ENCODE data around the gene TAF10.

TAF10 gene

DNA sequence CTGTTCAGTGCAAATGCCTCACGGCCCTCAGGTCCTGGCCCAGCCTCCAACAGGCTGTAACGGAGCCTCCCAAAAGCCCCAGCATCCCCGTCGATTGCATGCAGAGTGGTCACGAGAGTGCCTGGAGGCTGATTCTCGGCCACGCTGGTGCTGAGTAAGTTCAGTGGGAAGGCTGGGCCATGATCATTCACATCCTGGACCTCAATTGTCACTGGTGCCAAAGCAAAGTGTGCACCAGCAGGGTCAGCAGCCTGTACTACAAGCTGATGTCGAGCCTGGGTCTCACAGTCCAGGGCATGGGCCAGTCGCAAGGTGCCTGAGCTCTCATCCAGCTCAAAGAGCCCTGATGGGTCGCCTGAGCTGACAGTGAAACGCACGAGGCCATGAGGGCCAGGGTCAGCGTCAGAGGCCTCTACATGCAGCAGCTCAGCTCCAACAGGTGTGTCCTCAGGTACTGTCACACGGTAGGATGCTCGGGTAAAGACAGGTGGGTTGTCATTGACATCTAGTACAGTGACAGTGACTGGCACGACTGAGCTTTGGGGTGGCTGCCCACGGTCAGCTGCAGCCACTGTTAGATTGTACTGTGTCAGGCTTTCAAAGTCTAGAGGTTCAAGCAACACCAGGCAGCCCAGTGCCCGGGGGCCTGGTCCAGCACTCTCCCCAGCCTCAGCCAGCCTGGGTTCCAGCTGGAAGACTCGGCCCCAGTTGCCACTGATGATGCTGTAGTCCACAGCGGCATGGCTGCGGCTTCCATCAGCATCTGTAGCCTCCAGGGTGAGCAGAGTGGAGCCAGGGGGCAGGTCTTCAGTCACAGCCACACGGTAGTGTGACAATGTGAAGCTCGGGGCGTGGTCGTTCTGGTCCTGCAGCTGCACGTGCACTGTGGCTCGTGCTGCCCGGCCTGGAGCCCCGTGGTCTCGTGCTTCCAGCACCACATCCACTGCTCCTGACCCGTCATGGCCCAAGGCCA lies 11.7 kb upstream of the TAF10 start:
- DNase-seq (ENCODE audit: low read depth), result no peak

DNA sequence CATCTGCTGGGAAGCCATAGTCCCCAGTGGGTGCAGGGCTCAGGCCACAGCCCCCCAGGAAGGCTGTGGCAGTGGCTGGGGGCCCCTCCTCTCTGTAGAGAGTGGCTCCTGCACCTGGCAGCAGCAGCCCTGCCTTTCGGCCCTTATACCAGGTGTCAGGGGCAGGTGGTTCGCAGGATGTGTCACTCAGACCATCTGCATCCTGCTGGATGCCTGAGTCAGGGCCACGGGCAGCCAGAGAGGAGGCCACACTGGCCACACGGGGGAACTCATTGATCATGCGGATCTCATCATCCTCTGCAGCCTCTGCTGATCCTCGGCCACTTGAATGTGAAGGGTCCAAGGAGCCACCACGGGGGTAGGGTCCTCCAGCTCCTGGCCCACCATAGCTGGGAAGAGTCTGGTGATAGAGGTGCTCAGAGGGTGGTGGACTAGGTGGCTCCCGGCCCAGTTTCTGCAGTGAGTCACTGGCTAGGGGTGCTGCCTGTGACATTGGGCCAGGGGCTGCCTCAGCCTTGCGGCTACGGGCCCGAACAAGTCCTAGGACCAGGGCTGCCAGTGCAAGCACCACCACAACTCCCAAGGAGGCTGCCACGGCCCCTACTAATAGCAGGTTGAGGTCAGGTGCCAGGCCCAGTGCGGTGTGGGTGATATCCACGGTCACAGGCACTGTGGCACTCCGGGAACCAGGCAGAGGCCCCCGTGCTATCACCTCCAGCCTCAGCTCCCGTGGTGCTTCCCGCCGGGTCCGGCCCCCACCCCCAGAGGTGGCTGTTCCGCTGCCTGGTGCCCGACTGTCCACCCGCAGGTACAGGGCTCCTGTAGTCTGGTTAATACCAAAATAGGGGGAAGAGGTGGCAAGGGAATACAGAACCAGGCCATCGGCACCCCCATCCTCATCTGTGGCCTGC lies 10.5 kb upstream of the TAF10 start:
- peak; percentile 33 for DNase-seq (ENCODE audit: low read depth)

- DNase-seq (ENCODE audit: low read depth), result no peak
Observed at GRCh38 chr11:6621711-6622211, 9.7 kb upstream of the TAF10 start.

- no peak for DNase-seq (ENCODE audit: low read depth)
Observed at GRCh38 chr11:6620636-6621035, 8.6 kb upstream of the TAF10 start.

- DNase-seq (ENCODE audit: low read depth), result peak; percentile 97
Observed at GRCh38 chr11:6619004-6619745, 7.2 kb upstream of the TAF10 start, which contains the start of gene TPP1. Gene TPP1 (minus strand): TSS chr11:6619422. CDS start chr11:6619400, 22 bp downstream.

- DNase-seq (ENCODE audit: low read depth), result peak; percentile 79
Observed at GRCh38 chr11:6618117-6619003, 6.3 kb upstream of the TAF10 start.

GRCh38 chr11:6617315-6617781 lies 5.3 kb upstream of the TAF10 start:
- peak; percentile 81 for DNase-seq (ENCODE audit: low read depth)

DNA sequence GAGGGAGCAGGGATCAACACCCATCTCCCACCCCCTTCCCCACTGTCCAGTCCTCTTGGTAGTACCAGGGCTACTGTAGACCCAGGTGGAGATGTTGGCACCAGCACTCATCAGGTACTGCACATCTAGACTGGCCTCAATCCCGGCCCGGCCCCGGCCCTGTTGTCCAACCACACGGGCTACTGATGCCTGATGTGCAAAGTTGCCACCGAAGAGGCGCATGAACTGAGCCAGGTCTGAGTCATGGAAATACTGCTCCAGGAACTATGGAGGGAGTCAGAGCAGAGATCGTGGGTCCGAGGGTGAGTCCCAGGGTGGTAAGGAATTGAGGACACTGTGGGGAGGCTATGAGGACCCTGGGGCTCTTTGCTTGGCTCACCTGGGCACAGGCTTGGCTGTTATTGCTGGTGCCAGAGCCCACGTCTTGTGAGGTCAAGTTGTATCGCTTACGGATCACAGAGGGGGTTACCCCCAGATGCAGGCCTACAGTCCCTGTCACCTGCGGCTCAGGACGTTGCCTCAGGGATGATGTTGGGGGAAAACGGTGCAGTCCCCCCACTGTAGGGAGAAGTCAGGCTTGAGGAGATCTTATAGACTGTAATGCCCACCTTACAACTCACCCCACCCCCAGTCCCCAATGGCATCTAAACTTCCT lies 4.7 kb upstream of the TAF10 start:
- peak; percentile 65 for DNase-seq (ENCODE audit: low read depth)

DNA sequence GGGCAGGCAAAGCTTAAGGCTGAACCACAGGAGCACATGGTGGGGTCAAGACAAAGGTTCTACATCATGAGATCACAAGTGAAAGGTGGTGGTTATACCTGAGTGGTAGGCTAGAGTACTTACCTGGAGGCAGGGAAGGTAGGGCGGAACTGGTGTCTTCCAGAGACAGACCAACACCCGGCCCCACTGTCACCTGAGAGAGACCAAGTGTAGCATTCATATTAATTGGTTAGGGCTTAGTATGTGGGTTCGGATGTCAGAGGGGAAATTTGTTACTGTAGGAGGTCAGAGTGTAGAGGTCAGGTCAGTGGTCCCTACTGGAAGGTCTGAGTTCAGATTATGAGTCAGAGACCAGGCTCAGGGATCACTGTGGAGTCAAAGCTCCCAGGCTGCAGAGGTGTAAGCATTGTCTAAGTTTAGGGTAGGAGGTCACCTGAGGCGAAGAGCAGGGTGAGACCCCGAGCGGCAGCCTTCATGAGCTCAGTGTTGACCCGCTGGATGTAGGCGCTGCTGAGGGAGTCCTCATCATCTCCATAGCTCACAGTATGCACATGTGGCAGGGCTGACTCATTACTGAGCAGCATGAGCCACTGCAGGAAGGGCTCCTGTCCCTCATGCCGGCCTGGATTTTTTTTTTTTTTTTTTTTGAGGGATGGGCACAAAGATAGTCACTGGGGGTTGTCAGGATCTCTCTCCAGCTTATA lies 4.0 kb upstream of the TAF10 start:
- peak; percentile 85 for DNase-seq (ENCODE audit: low read depth)

DNA sequence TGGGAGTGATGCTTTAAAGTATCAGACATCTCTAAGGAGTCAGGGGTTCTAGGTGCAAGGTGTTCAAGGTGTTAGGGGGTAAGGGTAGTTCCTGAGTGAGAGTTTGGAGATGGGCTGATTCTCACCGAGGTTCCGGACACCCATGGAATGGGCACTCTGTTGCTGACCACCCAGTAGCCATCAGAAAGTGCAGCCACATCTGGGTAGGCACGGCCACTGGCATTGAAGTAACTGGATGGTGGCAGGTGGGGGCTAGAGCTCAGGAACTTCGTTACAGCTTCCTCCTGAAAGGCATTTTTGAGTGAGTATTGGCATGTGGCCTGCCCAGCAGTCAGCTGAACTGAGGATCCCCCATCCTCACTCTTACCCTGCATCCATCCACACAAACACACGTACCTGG lies 3.0 kb upstream of the TAF10 start:
- no peak for DNase-seq (ENCODE audit: low read depth)

- DNase-seq (ENCODE audit: low read depth), result no peak
Observed at GRCh38 chr11:6614446-6614845, 2.4 kb upstream of the TAF10 start.

GRCh38 chr11:6613496-6613895 lies 1.5 kb upstream of the TAF10 start:
- no peak for DNase-seq (ENCODE audit: low read depth)

GRCh38 chr11:6611963-6612212 lies 128 bp downstream of the TAF10 start:
- no peak for DNase-seq (ENCODE audit: low read depth)

DNA sequence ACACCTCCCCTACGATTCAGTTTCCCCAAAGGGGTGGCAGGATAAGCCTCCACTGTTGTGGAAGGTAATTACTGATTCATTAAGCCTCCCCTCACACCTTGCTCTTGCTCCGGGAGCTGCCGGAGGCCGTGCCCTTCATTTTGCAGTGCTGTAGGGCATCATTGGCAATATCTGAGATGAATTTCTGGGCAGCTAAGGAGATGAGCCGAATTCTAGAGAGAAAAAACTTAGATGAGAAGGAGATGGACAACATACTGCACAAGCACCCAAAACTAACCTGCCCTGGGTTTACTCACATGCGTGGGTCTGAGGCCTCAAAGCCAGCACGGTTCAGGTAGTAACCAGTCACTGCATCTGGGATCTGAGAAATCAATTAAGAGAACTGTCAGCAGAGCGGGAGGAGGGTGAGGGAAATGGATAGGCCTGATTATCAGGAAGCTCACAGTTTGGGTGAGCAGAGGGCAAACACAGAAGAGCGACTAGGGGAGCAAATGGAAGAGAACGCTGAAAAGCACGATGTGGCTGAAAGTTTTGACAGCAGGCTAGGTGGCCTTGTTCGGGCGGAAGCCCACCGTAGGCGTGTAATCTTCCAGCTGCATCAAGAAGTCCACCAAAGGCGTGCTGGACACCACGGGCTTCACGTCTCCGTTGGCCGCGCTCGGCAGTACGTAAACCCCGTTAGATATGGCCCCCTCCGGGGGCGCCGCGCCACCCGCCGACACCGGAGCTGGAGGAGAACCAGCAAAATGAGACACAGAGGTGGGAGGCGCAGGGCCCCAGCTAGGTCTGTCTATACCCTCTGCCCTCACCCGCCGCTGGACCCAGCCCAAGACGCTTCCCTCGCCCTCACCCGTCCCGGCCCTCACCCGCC lies 689 bp downstream of the TAF10 start:
- DNase-seq (ENCODE audit: low read depth), result peak; percentile 36

- no peak for DNase-seq (ENCODE audit: low read depth)
Observed at GRCh38 chr11:6610591-6610990, 1.4 kb downstream of the TAF10 start.

- no peak for DNase-seq (ENCODE audit: low read depth)
Observed at GRCh38 chr11:6609502-6610015, 2.5 kb downstream of the TAF10 start.

DNA sequence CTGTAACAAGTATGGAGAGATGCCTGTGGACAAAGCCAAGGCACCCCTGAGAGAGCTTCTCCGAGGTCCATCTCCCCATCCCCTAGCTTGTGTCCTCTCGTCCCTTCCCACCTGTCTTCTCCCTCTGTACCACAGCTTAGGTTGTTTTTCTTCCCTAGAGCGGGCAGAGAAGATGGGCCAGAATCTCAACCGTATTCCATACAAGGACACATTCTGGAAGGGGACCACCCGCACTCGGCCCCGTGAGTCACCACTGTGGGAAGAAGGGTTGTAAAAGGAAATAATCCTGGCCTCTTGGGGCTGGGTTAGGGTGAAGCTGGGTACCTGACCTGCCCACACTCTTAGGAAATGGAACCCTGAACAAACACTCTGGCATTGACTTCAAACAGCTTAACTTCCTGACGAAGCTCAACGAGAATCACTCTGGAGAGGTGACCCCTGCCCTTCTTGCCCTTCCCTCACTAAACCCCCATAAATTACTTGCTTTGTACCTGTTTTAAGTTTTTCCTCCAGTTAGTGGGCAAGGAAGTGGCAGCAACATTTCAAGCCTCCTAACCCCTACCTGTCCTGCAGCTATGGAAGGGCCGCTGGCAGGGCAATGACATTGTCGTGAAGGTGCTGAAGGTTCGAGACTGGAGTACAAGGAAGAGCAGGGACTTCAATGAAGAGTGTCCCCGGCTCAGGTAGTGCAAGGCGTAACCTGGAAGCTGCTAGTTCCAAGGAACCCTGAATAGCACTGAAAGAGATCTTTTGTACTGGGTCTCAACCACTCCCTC lies 3.1 kb downstream of the TAF10 start:
- DNase-seq (ENCODE audit: low read depth), result no peak

DNA sequence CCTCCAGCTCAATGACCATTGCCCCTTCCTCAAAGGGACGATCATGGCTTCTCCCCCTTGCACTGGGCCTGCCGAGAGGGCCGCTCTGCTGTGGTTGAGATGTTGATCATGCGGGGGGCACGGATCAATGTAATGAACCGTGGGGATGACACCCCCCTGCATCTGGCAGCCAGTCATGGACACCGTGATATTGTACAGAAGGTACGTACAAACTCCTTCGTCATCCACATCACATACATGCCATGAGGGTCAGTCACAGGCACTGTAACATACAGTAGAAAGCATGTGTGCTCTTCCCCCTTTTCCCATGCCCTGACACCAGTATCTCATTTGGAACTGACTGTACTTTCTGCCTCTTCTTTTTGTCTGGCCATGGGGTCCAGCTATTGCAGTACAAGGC lies 4.0 kb downstream of the TAF10 start:
- no peak for DNase-seq (ENCODE audit: low read depth)

Data from ELR (cell line).